GM20000 (cell line): Measurements from ENCODE around the gene AICDA.

Experiments used
- DNase-seq: peaks from one replicate; pipeline ENCODE4 v3.0.0; 2012; ENCODE audit warnings: low spot score
- TF ChIP-seq, protein P1 (sequence below): IDR thresholded peaks from 2 replicates; pipeline ENCODE4 v1.5.1; 2012; ENCODE audit warnings: mild to moderate bottlenecking, control low read depth; ENCODE audit errors: extremely low read depth, missing control alignments

Gene AICDA

DNA sequence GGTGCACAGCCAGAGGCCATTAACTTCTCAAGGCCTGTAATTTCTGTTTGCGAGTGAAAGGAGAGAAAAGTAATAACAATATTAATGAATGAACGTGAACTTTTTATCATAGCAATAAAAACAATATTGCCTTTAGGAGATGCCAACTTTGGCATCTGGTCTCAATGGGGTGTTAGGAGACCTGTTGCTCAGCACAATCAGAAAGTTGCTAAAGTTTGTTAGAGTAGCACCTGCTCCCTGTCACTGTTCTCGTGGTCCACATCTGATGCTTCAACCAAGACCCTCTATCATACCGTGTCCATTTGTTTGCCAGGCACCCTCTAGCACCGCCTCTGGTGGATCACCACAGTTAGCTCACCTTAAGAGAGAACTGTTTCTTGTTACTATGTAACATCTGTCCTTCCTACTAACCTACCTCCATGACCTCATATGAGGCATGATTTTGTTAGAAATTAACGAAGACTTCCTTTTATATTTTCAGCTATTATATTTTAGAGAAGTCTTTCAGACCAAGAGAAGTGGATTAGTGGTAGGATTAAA is 59.5 kb downstream of the AICDA start:
- TF ChIP-seq, protein P1, sequence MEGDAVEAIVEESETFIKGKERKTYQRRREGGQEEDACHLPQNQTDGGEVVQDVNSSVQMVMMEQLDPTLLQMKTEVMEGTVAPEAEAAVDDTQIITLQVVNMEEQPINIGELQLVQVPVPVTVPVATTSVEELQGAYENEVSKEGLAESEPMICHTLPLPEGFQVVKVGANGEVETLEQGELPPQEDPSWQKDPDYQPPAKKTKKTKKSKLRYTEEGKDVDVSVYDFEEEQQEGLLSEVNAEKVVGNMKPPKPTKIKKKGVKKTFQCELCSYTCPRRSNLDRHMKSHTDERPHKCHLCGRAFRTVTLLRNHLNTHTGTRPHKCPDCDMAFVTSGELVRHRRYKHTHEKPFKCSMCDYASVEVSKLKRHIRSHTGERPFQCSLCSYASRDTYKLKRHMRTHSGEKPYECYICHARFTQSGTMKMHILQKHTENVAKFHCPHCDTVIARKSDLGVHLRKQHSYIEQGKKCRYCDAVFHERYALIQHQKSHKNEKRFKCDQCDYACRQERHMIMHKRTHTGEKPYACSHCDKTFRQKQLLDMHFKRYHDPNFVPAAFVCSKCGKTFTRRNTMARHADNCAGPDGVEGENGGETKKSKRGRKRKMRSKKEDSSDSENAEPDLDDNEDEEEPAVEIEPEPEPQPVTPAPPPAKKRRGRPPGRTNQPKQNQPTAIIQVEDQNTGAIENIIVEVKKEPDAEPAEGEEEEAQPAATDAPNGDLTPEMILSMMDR: no peak
- DNase-seq: no peak
